GM12878 (cell line): ENCODE measurements around the gene EFNA3. TPM values are rescaled to one million over a fixed set of nuclear protein-coding genes. Genes with fewer than 3 reads are reported as not detected.
A peak's percentile ranks its signal among the peaks of the same experiment; 100 is the strongest.

Experiments
- ATAC-seq: fragments of 200-7000 bp; cut with Tn5 transposase; 3 replicates; pipeline ENCODE4 v1.9.1; 2020; ENCODE audit warnings: mild to moderate bottlenecking, moderate library complexity
- BruUV-seq: library from RNA; stranded (reverse); fragments of 400-500 nt; replicated peaks from 2 replicates; lab custom pipeline; 2021; lab: Mats Ljungman, UMichigan
- CTCF ChIA-PET: fragments of 300-600 bp; sonication (Branson Sonifier 250); formaldehyde crosslinking; extraction: SDS; loops from one replicate; lab custom pipeline; 2021; ENCODE audit warnings: inconsistent platforms; lab: Yijun Ruan, JAX
- POLR2A ChIA-PET: fragments of 350-600 bp; formaldehyde crosslinking; extraction: SDS; loops from one replicate; lab custom pipeline; 2021; ENCODE audit warnings: inconsistent platforms; lab: Charles Lee
- RAD21 ChIA-PET: fragments of 300-600 bp; sonication (Branson Sonifier 250); formaldehyde crosslinking; loops from one replicate; lab custom pipeline; 2023; ENCODE audit warnings: antibody characterized with exemption; ENCODE audit not compliant: unreplicated experiment; lab: Charles Lee
- SMC1A ChIA-PET: fragments of 300-600 bp; sonication (Branson Sonifier 250); formaldehyde crosslinking; loops from one replicate; lab custom pipeline; 2023; ENCODE audit not compliant: unreplicated experiment, uncharacterized antibody; lab: Charles Lee
- DNase-seq: peaks from one replicate; pipeline ENCODE4 v3.0.0-alpha.2; 2011; ENCODE audit warnings: low read depth, low spot score
- FAIRE-seq: peaks from 3 replicates; lab custom pipeline; 2011; peaks lifted over from hg19 to GRCh38; lab: Jason Lieb, UNC
- H2AFZ ChIP-seq: 2 replicates; pipeline ENCODE4 v1.6.0; 2011; ENCODE audit warnings: low read depth, low read length, control low read depth; ENCODE audit not compliant: control insufficient read depth
- H3K27ac ChIP-seq: 2 replicates; pipeline ENCODE4 v1.5.1; 2011; ENCODE audit warnings: control low read depth; ENCODE audit not compliant: control insufficient read depth, insufficient read depth
- H3K27me3 ChIP-seq, 2 experiments: replicated peaks in 1 of 2; 2 replicates each; pipeline versions ENCODE4 v1.6.0 to v1.6.1; 2011; ENCODE audit warnings: low read length in 1 of 2; ENCODE audit not compliant: control insufficient read depth in 2 of 2, insufficient read depth in 2 of 2
- H3K36me3 ChIP-seq, 2 experiments: 2 replicates each; pipeline ENCODE4 v1.5.1; 2011; ENCODE audit warnings: low read length in 1 of 2; ENCODE audit not compliant: control insufficient read depth in 2 of 2, insufficient read depth in 2 of 2
- H3K4me1 ChIP-seq: 2 replicates; pipeline ENCODE4 v1.6.1; 2011; ENCODE audit warnings: mild to moderate bottlenecking, low read length, moderate library complexity, mixed read lengths; ENCODE audit not compliant: control insufficient read depth, insufficient read depth
- H3K4me2 ChIP-seq: 2 replicates; pipeline ENCODE4 v1.6.0; 2011; ENCODE audit warnings: control low read depth; ENCODE audit not compliant: control insufficient read depth, insufficient read depth
- H3K4me3 ChIP-seq: fragments of 200-600 bp; sonication (generic); 2 replicates; pipeline ENCODE4 v1.5.1; 2016
- H3K79me2 ChIP-seq: 2 replicates; pipeline ENCODE4 v1.6.0; 2011; ENCODE audit warnings: low read length; ENCODE audit not compliant: control insufficient read depth, insufficient read depth
- H3K9ac ChIP-seq: 2 replicates; pipeline ENCODE4 v1.8.0; 2011; ENCODE audit warnings: low read length, control low read depth, mixed read lengths; ENCODE audit not compliant: control insufficient read depth, insufficient read depth
- H3K9me3 ChIP-seq: replicated peaks from 3 replicates; pipeline ENCODE4 v1.5.1; 2011; ENCODE audit warnings: mild to moderate bottlenecking, low read length; ENCODE audit not compliant: control insufficient read depth, insufficient read depth
- H4K20me1 ChIP-seq: 2 replicates; pipeline ENCODE4 v1.6.0; 2011; ENCODE audit not compliant: control insufficient read depth, insufficient read depth
- MEF2B ChIP-seq: fragments of 450-650 bp; IDR thresholded peaks from 2 replicates; pipeline ENCODE4 v1.6.1; 2018; ENCODE audit warnings: mild to moderate bottlenecking, moderate library complexity; ENCODE audit not compliant: partially characterized antibody, poor library complexity, severe bottlenecking
- MXI1 ChIP-seq: fragments of 150-350 bp; IDR thresholded peaks from 2 replicates; pipeline ENCODE4 v1.6.1; 2011; ENCODE audit warnings: low read depth, mild to moderate bottlenecking, inconsistent platforms, low read length, improper control_type of control experiment
- MYB ChIP-seq: fragments of 150-350 bp; IDR thresholded peaks from 2 replicates; pipeline ENCODE4 v1.6.1; 2014; ENCODE audit warnings: mild to moderate bottlenecking, low read depth, low read length, borderline replicate concordance
- PKNOX1 ChIP-seq: fragments of 450-650 bp; IDR thresholded peaks from 2 replicates; pipeline ENCODE4 v1.6.1; 2016; ENCODE audit warnings: mild to moderate bottlenecking
- WGBS: methylation state at CpG from one replicate; pipeline ENCODE4 v1.1.6; 2016; ENCODE audit warnings: low lambda C conversion rate; ENCODE audit not compliant: insufficient replicate concordance, insufficient coverage; ENCODE audit errors: missing lambda C conversion rate; 5-methylcytosine and 5-hydroxymethylcytosine counted together
- in situ Hi-C: fragments of 300-500 bp; cut with MboI; formaldehyde crosslinking; loops from 9 replicates; pipeline ENCODE4 v1.14.3; 2018; ENCODE audit warnings: mixed read lengths
- intact Hi-C: fragments of 100-400 bp; cut with micrococcal nuclease; formaldehyde crosslinking; loops from one replicate; pipeline ENCODE4 v1.14.2; 2022; ENCODE audit not compliant: unreplicated experiment
- polyA plus RNA-seq, 11 experiments: library from polyadenylated mRNA; depleted of rRNA in 4 of 11; unstranded in 6 of 11; stranded (reverse) in 5 of 11; fragments of >200 nt; fragmentation: Nextera tagmentation in 4 of 11; fragmentation: Illumina TruSeq in 1 of 11; extraction: Ambion mirVana in 4 of 11; extraction: Trizol in 1 of 11; gene quantifications; 1 replicate in 1 of 11; 2 replicates in 10 of 11; pipeline versions ENCODE4 v1.2.1 to v1.2.3, GENCODE V29; 2011 to 2016; ENCODE audit warnings: inconsistent platforms in 2 of 11, missing spikeins in 2 of 11, low read depth in 1 of 11
- total RNA-seq, 4 experiments: library from RNA; depleted of rRNA in 3 of 4; stranded (reverse); fragments of >200 nt in 3 of 4; fragmentation: Illumina TruSeq in 1 of 4; extraction: Trizol in 1 of 4; gene quantifications; 2 replicates each; pipeline versions ENCODE4 v1.2.1 to v1.2.3, GENCODE V29; 2013 to 2021

The EFNA3 gene
- total and polyA plus RNA-seq, 10 of the 15 experiments (the other 5 are each of a cell fraction or from before 2014, with no cell fraction given): 0.08 to 5.4 (median 1.1) TPM

DNA sequence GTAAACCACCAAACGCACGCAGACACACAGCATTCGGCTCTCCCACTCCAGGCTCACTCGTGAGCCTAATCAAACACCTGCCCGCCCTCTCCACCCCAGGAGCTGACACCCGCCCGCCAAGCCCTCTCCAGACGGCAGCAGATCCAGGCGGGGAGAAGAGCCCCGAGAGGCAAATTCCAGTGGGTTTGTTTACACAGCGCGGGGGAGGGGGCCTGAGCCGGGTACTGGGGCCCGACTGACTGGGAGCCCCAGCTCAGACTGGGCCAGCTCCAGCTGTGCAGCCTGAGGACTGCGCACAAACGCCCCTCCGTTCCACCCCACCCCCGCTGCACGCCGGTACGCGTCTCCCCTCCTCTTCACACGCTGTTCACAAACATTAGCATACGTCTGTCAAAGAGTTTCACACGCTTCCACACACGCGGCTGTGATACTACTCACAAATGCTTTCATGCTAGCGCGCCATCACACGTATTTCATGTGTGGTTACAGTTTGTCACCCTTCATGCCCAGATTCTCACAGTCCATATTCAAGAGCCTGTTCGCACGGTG lies 48.0 kb downstream of the EFNA3 start:
- Histone ChIP-seq H4K20me1 (no peaks in the 10 kb centered on the region), H3K27ac (no peak overlapping the region), H2AFZ (no peak overlapping the region; the same call in 1 of the 2 replicates), H3K79me2 (no peaks in the 10 kb centered on the region), H3K4me3 (no peak overlapping the region), H3K4me2 (peak overlapping the region; percentile 75), H3K4me1 (peaks cover 14% of the 10 kb centered on the region), H3K9ac (no peak overlapping the region), H3K36me3 (no peaks in the 10 kb centered on the region), H3K9me3 (no peaks in the 10 kb centered on the region), H3K27me3 (peaks cover 14 to 24% of the 10 kb centered on the region in 2 experiments)
- in situ Hi-C loops (no loop called here), intact Hi-C loops (no loop called here)
- DNase-seq: no peak
- BruUV-seq: no TSS peak
- peak; percentile 59 for ATAC-seq
- RAD21 ChIA-PET: interaction anchor here (1.2 kb wide), 2 partner anchors 41 kb away, joined by 3 to 4 read pairs; no protein-coding TSS in a partner anchor
- POLR2A ChIA-PET: interaction anchor here (0.5 kb wide), 1 partner anchor 447 kb away, joined by 3 read pairs; no protein-coding TSS in a partner anchor
- SMC1A ChIA-PET: no interaction called here
- 17% methylated on average over 23 of the region's 32 CpGs for WGBS
- TF ChIP-seq MXI1 (peak; percentile 25; the same call in 1 of the 2 replicates), PKNOX1 (peak; percentile 90), MEF2B (peak; percentile 26), MYB (no peak)
- CTCF ChIA-PET: interaction anchor here (0.7 to 1.9 kb wide), 3 partner anchors 35 to 46 kb away, joined by 3 to 6 read pairs (median 5); partner anchors contain the start of gene KRTCAP2
- FAIRE-seq: no peak
